PFSK-1 (cell line): ENCODE measurements around the gene CTNND2.

Source experiments
- FOXP2 ChIP-seq: optimal IDR thresholded peaks from 2 replicates; pipeline ENCODE3; 2011; ENCODE audit warnings: borderline replicate concordance, control low read depth, inconsistent platforms; ENCODE audit not compliant: insufficient read depth; ENCODE audit errors: extremely low read length, extremely low read depth
- POLR2AphosphoS5 ChIP-seq: IDR thresholded peaks from 2 replicates; pipeline ENCODE4 v1.6.1; 2012; ENCODE audit warnings: low read depth, mild to moderate bottlenecking, control low read depth, low read length, moderate library complexity
- SIN3A ChIP-seq: IDR thresholded peaks from 2 replicates; pipeline ENCODE4 v1.6.1; 2012; ENCODE audit warnings: mild to moderate bottlenecking, low read length, moderate library complexity, borderline replicate concordance; ENCODE audit not compliant: insufficient read depth
- TAF1 ChIP-seq: IDR thresholded peaks from 2 replicates; pipeline ENCODE4 v1.6.1; 2012; ENCODE audit warnings: low read length, control low read depth, borderline replicate concordance; ENCODE audit not compliant: insufficient read depth
- TF ChIP-seq, protein P1 (sequence below), 2 experiments: IDR thresholded peaks; 2 replicates each; pipeline versions ENCODE4 v1.6.1 to v1.8.0; 2011 to 2012; ENCODE audit warnings: low read depth in 2 of 2, low read length in 2 of 2, control low read depth in 1 of 2, inconsistent platforms in 1 of 2, mild to moderate bottlenecking in 1 of 2, moderate library complexity in 1 of 2; ENCODE audit not compliant: insufficient read depth in 1 of 2

The CTNND2 gene

DNA sequence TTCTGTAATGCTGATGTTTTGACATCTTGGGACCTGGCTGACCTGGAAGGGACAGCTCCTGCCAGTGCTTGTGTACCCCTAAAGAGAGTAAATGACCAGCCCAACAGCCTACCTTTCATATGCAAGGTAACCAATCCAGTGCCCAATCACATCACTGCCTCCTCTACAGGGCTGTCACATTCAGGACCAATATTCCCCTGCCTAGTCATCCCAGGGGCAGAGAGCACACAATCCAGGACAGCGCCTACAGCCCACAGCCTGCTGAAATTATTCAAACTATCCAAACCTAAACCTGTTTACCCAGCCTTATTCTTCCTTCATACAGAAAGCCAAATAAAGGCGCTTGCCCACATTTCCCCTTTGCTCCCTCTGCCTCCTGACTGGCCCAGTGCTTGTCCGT is 284.1 kb downstream of the CTNND2 start:
- no peak for TF ChIP-seq SIN3A
- no peak for TF ChIP-seq POLR2AphosphoS5
- TF ChIP-seq TAF1: no peak
- no peak for TF ChIP-seq FOXP2
- TF ChIP-seq, protein P1, sequence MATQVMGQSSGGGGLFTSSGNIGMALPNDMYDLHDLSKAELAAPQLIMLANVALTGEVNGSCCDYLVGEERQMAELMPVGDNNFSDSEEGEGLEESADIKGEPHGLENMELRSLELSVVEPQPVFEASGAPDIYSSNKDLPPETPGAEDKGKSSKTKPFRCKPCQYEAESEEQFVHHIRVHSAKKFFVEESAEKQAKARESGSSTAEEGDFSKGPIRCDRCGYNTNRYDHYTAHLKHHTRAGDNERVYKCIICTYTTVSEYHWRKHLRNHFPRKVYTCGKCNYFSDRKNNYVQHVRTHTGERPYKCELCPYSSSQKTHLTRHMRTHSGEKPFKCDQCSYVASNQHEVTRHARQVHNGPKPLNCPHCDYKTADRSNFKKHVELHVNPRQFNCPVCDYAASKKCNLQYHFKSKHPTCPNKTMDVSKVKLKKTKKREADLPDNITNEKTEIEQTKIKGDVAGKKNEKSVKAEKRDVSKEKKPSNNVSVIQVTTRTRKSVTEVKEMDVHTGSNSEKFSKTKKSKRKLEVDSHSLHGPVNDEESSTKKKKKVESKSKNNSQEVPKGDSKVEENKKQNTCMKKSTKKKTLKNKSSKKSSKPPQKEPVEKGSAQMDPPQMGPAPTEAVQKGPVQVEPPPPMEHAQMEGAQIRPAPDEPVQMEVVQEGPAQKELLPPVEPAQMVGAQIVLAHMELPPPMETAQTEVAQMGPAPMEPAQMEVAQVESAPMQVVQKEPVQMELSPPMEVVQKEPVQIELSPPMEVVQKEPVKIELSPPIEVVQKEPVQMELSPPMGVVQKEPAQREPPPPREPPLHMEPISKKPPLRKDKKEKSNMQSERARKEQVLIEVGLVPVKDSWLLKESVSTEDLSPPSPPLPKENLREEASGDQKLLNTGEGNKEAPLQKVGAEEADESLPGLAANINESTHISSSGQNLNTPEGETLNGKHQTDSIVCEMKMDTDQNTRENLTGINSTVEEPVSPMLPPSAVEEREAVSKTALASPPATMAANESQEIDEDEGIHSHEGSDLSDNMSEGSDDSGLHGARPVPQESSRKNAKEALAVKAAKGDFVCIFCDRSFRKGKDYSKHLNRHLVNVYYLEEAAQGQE (IDR thresholded peaks at IDR 0.05; ENCODE audit: insufficient read depth in 1 of 2, low read depth in 2 of 2, low read length in 2 of 2): no peak

DNA sequence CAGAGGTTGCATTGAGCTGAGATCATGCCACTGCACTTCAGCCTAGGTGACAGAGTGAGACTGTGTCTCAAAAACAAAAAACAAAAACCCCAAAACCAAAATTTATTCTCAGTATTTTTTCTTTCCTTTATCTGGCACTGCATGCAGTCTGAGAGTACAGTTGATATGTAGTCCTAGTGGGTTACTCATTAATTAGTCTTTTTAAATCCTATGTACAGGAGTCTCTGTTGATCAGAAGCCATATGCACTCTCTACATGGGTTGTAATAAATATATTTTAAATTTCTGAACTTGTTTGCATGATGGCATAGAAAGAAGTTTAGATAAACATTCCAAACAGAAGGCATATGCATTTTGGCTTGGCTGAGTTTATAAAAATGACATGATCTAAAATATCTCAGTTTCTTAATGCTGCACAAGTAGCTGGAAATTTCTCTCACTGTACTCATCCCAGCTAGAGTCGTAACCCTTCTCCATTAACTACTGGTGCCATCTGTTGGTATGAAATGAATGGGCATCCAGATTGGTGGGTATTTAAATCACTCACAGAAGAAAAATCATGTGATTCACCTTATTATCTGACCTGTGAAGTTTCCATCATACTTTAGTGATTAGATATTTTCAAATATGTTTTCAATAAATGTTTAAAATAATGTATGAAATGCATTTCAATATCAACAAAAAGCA is 284.8 kb downstream of the CTNND2 start:
- no peak for TF ChIP-seq POLR2AphosphoS5
- no peak for TF ChIP-seq TAF1
- TF ChIP-seq, protein P1 (IDR thresholded peaks at IDR 0.05; ENCODE audit: insufficient read depth in 1 of 2, low read depth in 2 of 2, low read length in 2 of 2): no peak
- no peak for TF ChIP-seq SIN3A
- TF ChIP-seq FOXP2: no peak

DNA sequence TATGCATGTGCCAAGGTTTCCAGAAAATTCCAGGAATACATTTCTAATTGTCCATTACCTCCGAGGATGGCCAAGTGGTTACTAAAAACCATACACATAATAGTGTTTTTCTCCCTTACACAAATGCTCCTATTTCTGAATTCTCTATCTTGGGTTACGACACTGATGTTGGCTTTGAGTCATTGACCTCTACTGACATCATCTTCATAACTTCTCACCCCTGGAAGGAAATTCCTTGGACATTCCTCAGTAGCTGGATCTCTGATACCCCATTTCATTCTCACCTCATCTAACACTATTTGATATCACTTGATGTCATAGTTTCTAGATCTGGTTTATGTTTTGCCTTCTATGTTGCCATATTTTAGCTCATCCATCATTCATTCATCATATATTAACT is 287.2 kb downstream of the CTNND2 start:
- TF ChIP-seq, protein P1 (IDR thresholded peaks at IDR 0.05; ENCODE audit: insufficient read depth in 1 of 2, low read depth in 2 of 2, low read length in 2 of 2): no peak
- TF ChIP-seq TAF1 (no peak), POLR2AphosphoS5 (no peak), SIN3A (no peak), FOXP2 (no peak)

- TF ChIP-seq POLR2AphosphoS5 (no peak), FOXP2 (no peak), TAF1 (no peak), SIN3A (no peak)
- TF ChIP-seq, protein P1 (IDR thresholded peaks at IDR 0.05; ENCODE audit: insufficient read depth in 1 of 2, low read depth in 2 of 2, low read length in 2 of 2): no peak
Measured at GRCh38 chr5:11611011-11611410, 293.2 kb downstream of the CTNND2 start.
